Measurements from ENCODE around the gene SLC5A8. TPM values are rescaled to one million over a fixed set of nuclear protein-coding genes. Genes with fewer than 3 reads are reported as not detected.

The SLC5A8 gene
- total RNA-seq, 1 donor from 2014 or later = not detected

DNA sequence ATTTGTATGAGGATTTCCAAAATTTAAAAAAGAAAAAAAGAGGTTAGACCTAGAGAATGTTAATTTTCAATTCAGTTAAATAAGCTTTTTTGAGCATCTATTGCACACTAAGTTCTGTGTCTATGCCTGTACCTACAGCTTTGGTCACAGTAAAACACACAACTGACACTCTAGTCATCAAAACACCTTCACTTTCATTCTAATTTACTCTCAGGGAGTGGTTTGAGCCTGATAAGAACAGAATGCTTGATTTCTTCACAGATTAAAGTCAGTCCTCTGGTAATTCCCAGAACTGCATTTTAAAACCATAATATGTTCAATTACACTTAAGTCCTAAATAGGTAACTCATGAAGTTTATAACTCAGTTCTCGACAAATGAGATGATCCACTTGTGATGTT is 9.2 kb downstream of the SLC5A8 start:
- no peak for DNase-seq (ENCODE audit: low spot score)
- TF ChIP-seq, protein P1, sequence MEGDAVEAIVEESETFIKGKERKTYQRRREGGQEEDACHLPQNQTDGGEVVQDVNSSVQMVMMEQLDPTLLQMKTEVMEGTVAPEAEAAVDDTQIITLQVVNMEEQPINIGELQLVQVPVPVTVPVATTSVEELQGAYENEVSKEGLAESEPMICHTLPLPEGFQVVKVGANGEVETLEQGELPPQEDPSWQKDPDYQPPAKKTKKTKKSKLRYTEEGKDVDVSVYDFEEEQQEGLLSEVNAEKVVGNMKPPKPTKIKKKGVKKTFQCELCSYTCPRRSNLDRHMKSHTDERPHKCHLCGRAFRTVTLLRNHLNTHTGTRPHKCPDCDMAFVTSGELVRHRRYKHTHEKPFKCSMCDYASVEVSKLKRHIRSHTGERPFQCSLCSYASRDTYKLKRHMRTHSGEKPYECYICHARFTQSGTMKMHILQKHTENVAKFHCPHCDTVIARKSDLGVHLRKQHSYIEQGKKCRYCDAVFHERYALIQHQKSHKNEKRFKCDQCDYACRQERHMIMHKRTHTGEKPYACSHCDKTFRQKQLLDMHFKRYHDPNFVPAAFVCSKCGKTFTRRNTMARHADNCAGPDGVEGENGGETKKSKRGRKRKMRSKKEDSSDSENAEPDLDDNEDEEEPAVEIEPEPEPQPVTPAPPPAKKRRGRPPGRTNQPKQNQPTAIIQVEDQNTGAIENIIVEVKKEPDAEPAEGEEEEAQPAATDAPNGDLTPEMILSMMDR (IDR thresholded peaks at IDR 0.05; ENCODE audit: unreplicated experiment) = no peak
- Mint-ChIP-seq H3K9me3 (ENCODE audit: unreplicated experiment) (no peaks in the 10 kb centered on the region), H3K36me3 (ENCODE audit: low read depth, unreplicated experiment) (no peaks in the 10 kb centered on the region), H3K27me3 (ENCODE audit: unreplicated experiment) (no peaks in the 10 kb centered on the region), H3K4me1 (ENCODE audit: unreplicated experiment) (no peaks in the 10 kb centered on the region), H3K4me3 (ENCODE audit: unreplicated experiment) (no peak overlapping the region), H3K27ac (ENCODE audit: unreplicated experiment) (no peak overlapping the region)

DNA sequence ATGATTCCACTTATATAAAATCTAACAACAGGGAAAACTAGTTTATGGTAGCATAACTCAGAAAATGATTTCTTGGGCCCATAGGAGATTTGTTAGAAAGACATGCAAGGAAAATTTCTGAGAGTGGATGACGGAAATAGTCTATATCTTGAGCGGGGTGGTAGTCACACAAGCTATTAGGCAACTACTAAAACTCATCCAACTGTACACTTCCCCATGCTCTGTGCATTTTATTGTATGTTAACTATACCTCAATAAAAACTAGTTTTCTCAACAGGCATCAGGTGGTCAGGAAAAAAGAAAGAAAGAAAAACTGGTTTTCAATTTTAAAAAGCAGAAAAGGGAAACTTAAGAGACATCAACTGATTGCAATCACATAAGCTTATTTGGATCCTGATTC is 9.9 kb downstream of the SLC5A8 start:
- DNase-seq (ENCODE audit: low spot score) = no peak
- H3K36me3 Mint-ChIP-seq (ENCODE audit: low read depth, unreplicated experiment) = no peaks in the 10 kb centered on the region
- H3K4me3 Mint-ChIP-seq (ENCODE audit: unreplicated experiment) = no peak overlapping the region
- no peaks in the 10 kb centered on the region for H3K4me1 Mint-ChIP-seq (ENCODE audit: unreplicated experiment)
- no peaks in the 10 kb centered on the region for H3K9me3 Mint-ChIP-seq (ENCODE audit: unreplicated experiment)
- H3K27me3 Mint-ChIP-seq (ENCODE audit: unreplicated experiment) = no peaks in the 10 kb centered on the region
- TF ChIP-seq, protein P1 (IDR thresholded peaks at IDR 0.05; ENCODE audit: unreplicated experiment) = no peak
- no peak overlapping the region for H3K27ac Mint-ChIP-seq (ENCODE audit: unreplicated experiment)

DNA sequence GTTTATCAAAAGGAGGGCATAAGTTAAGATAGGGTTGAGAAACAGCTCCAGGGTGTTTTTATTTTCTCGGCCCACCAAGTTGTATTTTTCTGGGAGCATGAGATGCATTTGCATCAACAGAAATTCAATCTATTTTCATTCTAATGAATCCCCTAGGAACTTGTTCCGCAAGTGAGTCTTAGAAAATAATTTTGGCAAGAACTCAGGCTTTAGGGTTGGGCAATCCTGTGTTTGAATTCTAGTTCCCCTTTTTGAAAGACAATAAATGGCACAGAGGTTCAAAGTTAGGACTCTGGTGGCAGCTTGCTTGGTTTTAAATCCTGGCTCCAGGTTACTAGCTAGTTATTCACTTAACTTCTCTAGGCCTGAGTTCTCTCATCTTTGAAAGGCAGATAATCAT is 23.7 kb downstream of the SLC5A8 start:
- no peak for DNase-seq (ENCODE audit: low spot score)
- no peak overlapping the region for H3K27ac Mint-ChIP-seq (ENCODE audit: unreplicated experiment)
- no peak overlapping the region for H3K4me3 Mint-ChIP-seq (ENCODE audit: unreplicated experiment)
- no peaks in the 10 kb centered on the region for H3K36me3 Mint-ChIP-seq (ENCODE audit: low read depth, unreplicated experiment)
- no peaks in the 10 kb centered on the region for H3K27me3 Mint-ChIP-seq (ENCODE audit: unreplicated experiment)
- TF ChIP-seq, protein P1 (IDR thresholded peaks at IDR 0.05; ENCODE audit: unreplicated experiment) = no peak
- no peaks in the 10 kb centered on the region for H3K4me1 Mint-ChIP-seq (ENCODE audit: unreplicated experiment)
- no peaks in the 10 kb centered on the region for H3K9me3 Mint-ChIP-seq (ENCODE audit: unreplicated experiment)

DNA sequence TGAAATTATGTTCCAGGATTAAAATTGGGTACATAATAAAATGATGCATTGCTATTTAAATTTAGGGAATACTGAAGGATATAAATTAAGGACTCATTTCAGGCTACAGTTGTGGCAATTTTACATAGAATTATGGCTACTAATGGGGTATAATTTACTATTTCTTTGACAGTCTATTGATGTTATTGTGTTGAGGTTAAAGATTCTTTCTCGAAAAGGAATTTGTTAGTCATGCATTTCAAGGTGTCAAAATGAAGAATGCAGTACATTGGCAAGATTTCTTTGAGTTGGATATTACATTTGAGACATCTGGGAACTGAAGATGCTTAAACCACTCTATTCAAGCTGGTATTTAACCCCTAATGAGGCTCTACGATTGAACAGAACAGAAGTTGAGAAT is 28.3 kb downstream of the SLC5A8 start:
- TF ChIP-seq, protein P1 (IDR thresholded peaks at IDR 0.05; ENCODE audit: unreplicated experiment) = no peak
- no peak overlapping the region for H3K27ac Mint-ChIP-seq (ENCODE audit: unreplicated experiment)
- no peaks in the 10 kb centered on the region for H3K27me3 Mint-ChIP-seq (ENCODE audit: unreplicated experiment)
- no peaks in the 10 kb centered on the region for H3K9me3 Mint-ChIP-seq (ENCODE audit: unreplicated experiment)
- H3K4me3 Mint-ChIP-seq (ENCODE audit: unreplicated experiment) = no peak overlapping the region
- H3K4me1 Mint-ChIP-seq (ENCODE audit: unreplicated experiment) = no peaks in the 10 kb centered on the region
- H3K36me3 Mint-ChIP-seq (ENCODE audit: low read depth, unreplicated experiment) = no peaks in the 10 kb centered on the region
- no peak for DNase-seq (ENCODE audit: low spot score)

DNA sequence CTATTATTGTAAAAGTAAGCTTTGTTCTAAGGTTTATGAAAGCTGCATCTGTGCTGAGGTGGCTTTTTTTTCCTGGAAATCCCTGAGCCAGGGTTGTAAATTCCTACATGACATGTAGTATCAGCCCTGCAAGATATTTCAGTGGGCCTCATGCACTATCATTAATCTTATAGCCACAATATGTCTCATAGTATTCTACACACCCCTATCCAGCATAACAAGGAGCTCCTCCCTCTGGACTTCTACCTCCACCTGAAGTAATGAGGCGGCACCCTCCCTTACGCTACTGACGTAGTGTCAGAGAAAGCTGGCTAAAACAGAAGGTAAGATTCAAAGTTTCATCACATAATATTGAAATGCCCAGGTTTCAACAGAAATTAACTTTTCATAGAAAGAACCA is 35.5 kb downstream of the SLC5A8 start:
- H3K4me3 Mint-ChIP-seq (ENCODE audit: unreplicated experiment) = no peak overlapping the region

More for the DNA sequence above, 35.5 kb downstream of the SLC5A8 start:
- Mint-ChIP-seq H3K27me3 (ENCODE audit: unreplicated experiment) (peaks cover 6% of the 10 kb centered on the region), H3K9me3 (ENCODE audit: unreplicated experiment) (no peaks in the 10 kb centered on the region), H3K36me3 (ENCODE audit: low read depth, unreplicated experiment) (no peaks in the 10 kb centered on the region), H3K27ac (ENCODE audit: unreplicated experiment) (no peak overlapping the region), H3K4me1 (ENCODE audit: unreplicated experiment) (no peaks in the 10 kb centered on the region)
- TF ChIP-seq, protein P1 (IDR thresholded peaks at IDR 0.05; ENCODE audit: unreplicated experiment) = no peak
- DNase-seq (ENCODE audit: low spot score) = no peak
